ENCODE results near the gene OSCP1. TPM values are rescaled to one million over a fixed set of nuclear protein-coding genes. Genes with fewer than 3 reads are reported as not detected.

Gene OSCP1
- total RNA-seq, 4 donors from 2014 or later, result 7.0 to 9.7 (median 8.2) TPM

GRCh38 chr1:36415661-36416326 is 34.5 kb downstream of the OSCP1 start:
- no peak for TF ChIP-seq CTCF (IDR thresholded peaks at IDR 0.05; ENCODE audit: low read depth)

GRCh38 chr1:36414384-36414783 is 35.9 kb downstream of the OSCP1 start:
- TF ChIP-seq CTCF (IDR thresholded peaks at IDR 0.05; ENCODE audit: low read depth), result no peak

- no peak for TF ChIP-seq CTCF (IDR thresholded peaks at IDR 0.05; ENCODE audit: low read depth)
Measured at GRCh38 chr1:36411674-36412648, 38.3 kb downstream of the OSCP1 start.

- TF ChIP-seq CTCF (IDR thresholded peaks at IDR 0.05; ENCODE audit: low read depth), result no peak
Measured at GRCh38 chr1:36408479-36408878, 41.8 kb downstream of the OSCP1 start.

GRCh38 chr1:36406440-36406839 is 43.8 kb downstream of the OSCP1 start:
- no peak for TF ChIP-seq CTCF (IDR thresholded peaks at IDR 0.05; ENCODE audit: low read depth)

GRCh38 chr1:36402504-36402890 is 47.8 kb downstream of the OSCP1 start:
- no peak for TF ChIP-seq CTCF (IDR thresholded peaks at IDR 0.05; ENCODE audit: low read depth)
